Central memory CD8-positive, alpha-beta T cell (primary cell): Measurements from ENCODE around the gene ZSWIM1.

Source experiments
- ATAC-seq: fragments of 150-1000 bp; cut with Tn5 transposase; replicated peaks from 2 replicates; pipeline ENCODE4 v1.10.0; 2022; ENCODE audit warnings: mild to moderate bottlenecking, moderate FRiP score, moderate number of reproducible peaks; ENCODE audit not compliant: poor library complexity, severe bottlenecking; ENCODE audit errors: extremely low read depth
- DNase-seq, 2 donors: peaks; one replicate each; pipeline ENCODE4 v3.0.0; 2021; ENCODE audit warnings: low spot score in 2 of 2
- H3K27ac Mint-ChIP-seq: one replicate; pipeline ENCODE4 v1.8.0; 2022; ENCODE audit warnings: low read depth, mild to moderate bottlenecking, moderate library complexity, mixed read lengths
- H3K27me3 Mint-ChIP-seq: one replicate; pipeline ENCODE4 v1.8.0; 2022; ENCODE audit warnings: mixed read lengths
- H3K36me3 Mint-ChIP-seq: one replicate; pipeline ENCODE4 v1.8.0; 2022; ENCODE audit warnings: mild to moderate bottlenecking, moderate library complexity, mixed read lengths; ENCODE audit not compliant: insufficient read depth
- H3K4me1 Mint-ChIP-seq: one replicate; pipeline ENCODE4 v1.8.0; 2022; ENCODE audit warnings: mixed read lengths
- H3K4me3 Mint-ChIP-seq: one replicate; pipeline ENCODE4 v1.8.0; 2022; ENCODE audit warnings: mild to moderate bottlenecking, moderate library complexity, mixed read lengths
- H3K9me3 Mint-ChIP-seq: one replicate; pipeline ENCODE4 v1.8.0; 2022; ENCODE audit warnings: mixed read lengths

The ZSWIM1 gene

GRCh38 chr20:45843506-45843905, 37.5 kb upstream of the ZSWIM1 start:
- H3K4me3 Mint-ChIP-seq = no peak overlapping the region
- DNase-seq = no peak
- no peak overlapping the region for H3K27ac Mint-ChIP-seq
- no peaks in the 10 kb centered on the region for H3K9me3 Mint-ChIP-seq
- ATAC-seq = no peak
- H3K4me1 Mint-ChIP-seq = peaks cover 19% of the 10 kb centered on the region
- H3K36me3 Mint-ChIP-seq = peaks cover 30% of the 10 kb centered on the region
- no peaks in the 10 kb centered on the region for H3K27me3 Mint-ChIP-seq

GRCh38 chr20:45845452-45845851, 35.6 kb upstream of the ZSWIM1 start:
- no peak overlapping the region for H3K27ac Mint-ChIP-seq
- H3K9me3 Mint-ChIP-seq = no peaks in the 10 kb centered on the region
- DNase-seq (no peak), ATAC-seq (no peak)
- peaks cover 25% of the 10 kb centered on the region for H3K4me1 Mint-ChIP-seq
- no peaks in the 10 kb centered on the region for H3K27me3 Mint-ChIP-seq
- peaks cover 37% of the 10 kb centered on the region for H3K36me3 Mint-ChIP-seq
- no peak overlapping the region for H3K4me3 Mint-ChIP-seq

- Mint-ChIP-seq H3K27ac (peak overlapping the region; percentile 29), H3K4me1 (peaks cover 11% of the 10 kb centered on the region), H3K27me3 (no peaks in the 10 kb centered on the region), H3K36me3 (peaks cover 40% of the 10 kb centered on the region), H3K9me3 (no peaks in the 10 kb centered on the region), H3K4me3 (no peak overlapping the region)
- no peak for DNase-seq
- ATAC-seq = no peak
Measured at GRCh38 chr20:45848421-45848820, 32.6 kb upstream of the ZSWIM1 start.

GRCh38 chr20:45848969-45849582, 32.0 kb upstream of the ZSWIM1 start:
- Mint-ChIP-seq H3K4me1 (peaks cover 13% of the 10 kb centered on the region), H3K27me3 (no peaks in the 10 kb centered on the region), H3K36me3 (peaks cover 38% of the 10 kb centered on the region), H3K9me3 (no peaks in the 10 kb centered on the region), H3K27ac (peak overlapping the region; percentile 29), H3K4me3 (no peak overlapping the region)
- DNase-seq (no peak), ATAC-seq (no peak)

GRCh38 chr20:45850238-45850637, 30.8 kb upstream of the ZSWIM1 start:
- Mint-ChIP-seq H3K36me3 (peaks cover 34% of the 10 kb centered on the region), H3K27ac (no peak overlapping the region), H3K27me3 (no peaks in the 10 kb centered on the region), H3K4me3 (no peak overlapping the region), H3K9me3 (no peaks in the 10 kb centered on the region), H3K4me1 (peaks cover 13% of the 10 kb centered on the region)
- ATAC-seq (no peak), DNase-seq (no peak)

- H3K27me3 Mint-ChIP-seq = no peaks in the 10 kb centered on the region
- H3K27ac Mint-ChIP-seq = no peak overlapping the region
- no peak overlapping the region for H3K4me3 Mint-ChIP-seq
Measured at GRCh38 chr20:45850926-45851325, 30.1 kb upstream of the ZSWIM1 start.

GRCh38 chr20:45851501-45851900, 29.5 kb upstream of the ZSWIM1 start:
- Mint-ChIP-seq H3K4me1 (peaks cover 20% of the 10 kb centered on the region), H3K9me3 (no peaks in the 10 kb centered on the region), H3K27me3 (no peaks in the 10 kb centered on the region), H3K36me3 (peaks cover 25% of the 10 kb centered on the region), H3K4me3 (no peak overlapping the region), H3K27ac (no peak overlapping the region)
- ATAC-seq (no peak), DNase-seq (no peak)

More at GRCh38 chr20:45850926-45851325, 30.1 kb upstream of the ZSWIM1 start:
- peaks cover 15% of the 10 kb centered on the region for H3K4me1 Mint-ChIP-seq
- DNase-seq = no peak
- H3K36me3 Mint-ChIP-seq = peaks cover 30% of the 10 kb centered on the region
- no peak for ATAC-seq
- H3K9me3 Mint-ChIP-seq = no peaks in the 10 kb centered on the region

- peaks cover 25% of the 10 kb centered on the region for H3K4me1 Mint-ChIP-seq
- no peak overlapping the region for H3K4me3 Mint-ChIP-seq
- peaks cover 27% of the 10 kb centered on the region for H3K36me3 Mint-ChIP-seq
Measured at GRCh38 chr20:45852326-45852725, 28.7 kb upstream of the ZSWIM1 start.

GRCh38 chr20:45853484-45853883, 27.5 kb upstream of the ZSWIM1 start:
- no peaks in the 10 kb centered on the region for H3K9me3 Mint-ChIP-seq
- no peak for ATAC-seq
- H3K4me1 Mint-ChIP-seq = peaks cover 34% of the 10 kb centered on the region
- H3K27ac Mint-ChIP-seq = no peak overlapping the region
- no peaks in the 10 kb centered on the region for H3K27me3 Mint-ChIP-seq
- H3K36me3 Mint-ChIP-seq = peaks cover 27% of the 10 kb centered on the region
- H3K4me3 Mint-ChIP-seq = no peak overlapping the region
- DNase-seq = no peak

More at GRCh38 chr20:45852326-45852725, 28.7 kb upstream of the ZSWIM1 start:
- DNase-seq (no peak), ATAC-seq (no peak)
- no peak overlapping the region for H3K27ac Mint-ChIP-seq
- no peaks in the 10 kb centered on the region for H3K9me3 Mint-ChIP-seq
- no peaks in the 10 kb centered on the region for H3K27me3 Mint-ChIP-seq

- Mint-ChIP-seq H3K36me3 (peaks cover 12% of the 10 kb centered on the region), H3K27me3 (no peaks in the 10 kb centered on the region), H3K4me3 (peak within 1 kb of the TSS; percentile 98), H3K4me1 (peaks cover 38% of the 10 kb centered on the region), H3K27ac (peak within 1 kb of the TSS; percentile 96), H3K9me3 (no peaks in the 10 kb centered on the region)
- DNase-seq (peak; percentile 75 to 96), ATAC-seq (peak; percentile 98)
Measured at GRCh38 chr20:45857114-45857881, 23.7 kb upstream of the ZSWIM1 start, which contains the start of the genes ACOT8 and ZSWIM3. Gene ACOT8, minus strand, starts transcription at chr20:45857392. Its CDS starts 77 bp downstream, at chr20:45857315. Gene ZSWIM3, plus strand, starts transcription at chr20:45857614. Its CDS starts 212 bp downstream, at chr20:45857826.

- Mint-ChIP-seq H3K36me3 (peaks cover 14% of the 10 kb centered on the region), H3K4me1 (peaks cover 38% of the 10 kb centered on the region), H3K9me3 (no peaks in the 10 kb centered on the region), H3K27ac (peak overlapping the region; percentile 96), H3K4me3 (peak overlapping the region; percentile 98), H3K27me3 (no peaks in the 10 kb centered on the region)
- ATAC-seq (peak; percentile 24), DNase-seq (no peak)
Measured at GRCh38 chr20:45857882-45858216, 23.2 kb upstream of the ZSWIM1 start.

- DNase-seq (no peak), ATAC-seq (no peak)
- Mint-ChIP-seq H3K4me3 (no peak overlapping the region), H3K9me3 (no peaks in the 10 kb centered on the region), H3K27me3 (no peaks in the 10 kb centered on the region), H3K36me3 (peaks cover 12% of the 10 kb centered on the region), H3K27ac (no peak overlapping the region), H3K4me1 (peaks cover 32% of the 10 kb centered on the region)
Measured at GRCh38 chr20:45859916-45860315, 21.1 kb upstream of the ZSWIM1 start.
